ENCODE results near the gene NELFE. TPM values are rescaled to one million over a fixed set of nuclear protein-coding genes. Genes with fewer than 3 reads are reported as not detected.

Gene NELFE
- total and polyA plus RNA-seq, 11 donors = 35.4 to 82.0 (median 46.4) TPM

- Histone ChIP-seq H3K27me3 (no peaks in the 10 kb centered on the region), H3K9me3 (no peaks in the 10 kb centered on the region), H3K4me1 (peaks cover 0 to 19% (median 15%) of the 10 kb centered on the region in 12 donors), H3K27ac (no peak overlapping the region), H3K36me3 (peaks cover 0 to 73% (median 60%) of the 10 kb centered on the region in 9 donors), H3K4me3 (no peak overlapping the region)
- no peak for DNase-seq
- TF ChIP-seq POLR2A (IDR thresholded peaks at IDR 0.05) (no peak), CTCF (IDR thresholded peaks at IDR 0.05) (no peak)
- intact Hi-C loops (cut with DNase I) = loop anchor here (5.0 to 10.0 kb wide), 6 partner anchors 50 to 410 kb away; partner anchors contain the start of genes LY6G5C (in 7 of the 10), ZBTB12 (in 5 of the 10), ATP6V1G2 (in 3 of the 10) and DDX39B (in 3 of the 10)
- 96 to 97% (median 97%) methylated on average over 28 of the region's 28 CpGs for WGBS, 4 donors
- ATAC-seq = no peak
Measured at GRCh38 chr6:31954511-31954910, 4.3 kb downstream of the NELFE start.

- TF ChIP-seq POLR2A (IDR thresholded peaks at IDR 0.05) (no peak), CTCF (IDR thresholded peaks at IDR 0.05) (no peak)
- Histone ChIP-seq H3K36me3 (peaks cover 0 to 73% (median 60%) of the 10 kb centered on the region in 9 donors), H3K4me3 (no peak overlapping the region), H3K4me1 (peaks cover 0 to 9% (median 5%) of the 10 kb centered on the region in 12 donors), H3K27ac (peak overlapping the region in 1 of 12 donors; percentile 21), H3K9me3 (no peaks in the 10 kb centered on the region), H3K27me3 (no peaks in the 10 kb centered on the region)
- no peak for DNase-seq
- WGBS, 4 donors = 72 to 82% (median 77%) methylated on average over 5 of the region's 5 CpGs
- intact Hi-C loops (cut with DNase I) = loop anchor here (1.0 to 10.0 kb wide), 8 partner anchors 48 to 408 kb away; partner anchors contain the start of genes LY6G5C (in 9 of the 10), ZBTB12 (in 5 of the 10), ATP6V1G2 (in 3 of the 10) and DDX39B (in 3 of the 10)
- no peak for ATAC-seq
Measured at GRCh38 chr6:31952890-31953289, 5.9 kb downstream of the NELFE start.

GRCh38 chr6:31952140-31952805 lies 6.5 kb downstream of the NELFE start:
- ATAC-seq (peak in 3 of 4 donors; percentile 40 to 68 (median 66)), DNase-seq (peak in 4 of 5 donors; percentile 49 to 73 (median 61))
- H3K27ac ChIP-seq = peak overlapping the region in 2 of 12 donors; percentile 19 to 21
- H3K36me3 ChIP-seq = peaks cover 0 to 70% (median 60%) of the 10 kb centered on the region in 9 donors
- no peaks in the 10 kb centered on the region for H3K27me3 ChIP-seq
- WGBS, 4 donors = 50 to 67% (median 58%) methylated on average over 5 of the region's 5 CpGs
- no peaks in the 10 kb centered on the region for H3K9me3 ChIP-seq
- peak; percentile 55 to 79 (median 70) for TF ChIP-seq CTCF (IDR thresholded peaks at IDR 0.05)
- TF ChIP-seq POLR2A (IDR thresholded peaks at IDR 0.05) = no peak
- intact Hi-C loops (cut with DNase I) = loop anchor here (1.0 to 10.0 kb wide), 8 partner anchors 47 to 407 kb away; partner anchors contain the start of genes LY6G5C (in 9 of the 10), ZBTB12 (in 5 of the 10), ATP6V1G2 (in 3 of the 10) and DDX39B (in 3 of the 10)
- no peak overlapping the region for H3K4me3 ChIP-seq
- peaks cover 0 to 3% (median 0%) of the 10 kb centered on the region in 12 donors for H3K4me1 ChIP-seq

- H3K27me3 ChIP-seq = no peaks in the 10 kb centered on the region
- 77 to 86% (median 81%) methylated on average over 7 of the region's 7 CpGs for WGBS, 4 donors
- intact Hi-C loops (cut with DNase I) = loop anchor here (5.0 to 10.0 kb wide), 7 partner anchors 43 to 405 kb away; partner anchors contain the start of genes LY6G5C (in 7 of the 10), ZBTB12 (in 5 of the 10), ATP6V1G2 (in 3 of the 10) and DDX39B (in 3 of the 10)
- no peak overlapping the region for H3K27ac ChIP-seq
- no peaks in the 10 kb centered on the region for H3K9me3 ChIP-seq
- no peak for DNase-seq
- H3K4me3 ChIP-seq = no peak overlapping the region
- no peak for ATAC-seq
- H3K4me1 ChIP-seq = peaks cover 0 to 15% (median 0%) of the 10 kb centered on the region in 12 donors
- TF ChIP-seq CTCF (IDR thresholded peaks at IDR 0.05) = no peak
- TF ChIP-seq POLR2A (IDR thresholded peaks at IDR 0.05) = no peak
- peaks cover 0 to 47% (median 38%) of the 10 kb centered on the region in 9 donors for H3K36me3 ChIP-seq
Measured at GRCh38 chr6:31949926-31950548, 8.7 kb downstream of the NELFE start.

Data from heart left ventricle (tissue), 16 donors.